Suppressor macrophage (primary cell): ENCODE data around the gene PPP1R1C.
A peak's percentile ranks its signal among the peaks of the same experiment; 100 is the strongest.
"Not testable (repeated sequence)": the region's sequence is repeated elsewhere in the genome, so short reads cannot be mapped to it uniquely, and the experiment has no call there.

Experiments
- DNase-seq, 4 experiments: peaks; one replicate each; pipeline ENCODE4 v3.0.0-alpha.2; 2020 to 2022
- total RNA-seq, 17 experiments: gene quantifications; one replicate each; lab custom pipeline; 2026; ENCODE audit warnings: mixed read lengths in 6 of 17, inconsistent platforms in 3 of 17; lab: John Stamatoyannopoulos, UW

Gene PPP1R1C, protein sequence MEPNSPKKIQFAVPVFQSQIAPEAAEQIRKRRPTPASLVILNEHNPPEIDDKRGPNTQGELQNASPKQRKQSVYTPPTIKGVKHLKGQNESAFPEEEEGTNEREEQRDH
- total RNA-seq = 0 to 1.1 (median 0) reads per million in 17 experiments

DNA sequence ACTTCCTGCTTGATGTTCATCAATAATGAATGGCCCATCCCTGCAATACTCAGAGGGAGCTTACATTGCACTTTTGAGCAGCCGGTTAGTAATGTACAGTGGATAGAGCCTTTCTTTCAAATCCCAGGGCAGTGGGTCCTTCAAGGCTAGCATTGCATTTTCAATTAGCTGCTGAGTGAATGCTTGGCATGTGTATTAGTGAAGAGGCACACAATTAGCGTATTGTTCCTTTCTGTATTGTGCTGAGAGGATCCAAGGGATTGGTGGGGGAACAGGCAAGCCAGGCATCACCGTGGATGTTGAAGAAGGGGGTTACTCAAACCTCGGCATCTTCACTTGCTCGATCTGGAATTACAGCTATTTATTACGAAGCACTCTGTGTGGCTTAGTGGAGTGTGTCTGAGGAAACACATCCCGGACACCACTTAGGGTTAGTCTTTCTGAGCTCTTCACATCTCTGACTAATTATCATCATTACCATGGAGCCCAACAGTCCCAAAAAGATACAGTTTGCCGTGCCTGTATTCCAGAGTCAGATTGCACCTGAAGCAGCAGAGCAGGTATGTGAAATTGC, at the start of gene PPP1R1C:
Gene PPP1R1C (plus strand): TSS at position 222 of the 574 bp plus-strand sequence. CDS start 258 bp downstream, at position 480.
- no peak for DNase-seq

DNA sequence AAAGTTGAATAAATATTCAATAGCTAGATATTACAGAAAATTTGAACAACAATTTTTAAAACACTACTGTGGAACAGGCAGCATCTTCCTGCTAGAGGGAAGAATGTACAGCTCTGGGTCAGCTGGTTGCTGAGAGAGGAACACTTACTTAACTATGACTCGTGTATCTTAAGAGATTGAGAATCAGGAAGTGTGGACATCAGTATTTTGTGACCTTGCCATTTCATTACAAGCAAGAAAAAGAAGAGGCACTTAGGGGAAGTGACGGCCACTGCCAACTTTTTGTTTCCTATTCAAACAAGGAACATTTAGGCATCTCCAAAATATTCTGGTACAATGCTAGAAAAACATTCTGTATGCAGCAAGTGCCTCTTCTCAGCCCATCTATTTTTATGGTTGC, 48.2 kb upstream of the PPP1R1C start:
- peak; percentile 76 to 93 (median 84) for DNase-seq

DNA sequence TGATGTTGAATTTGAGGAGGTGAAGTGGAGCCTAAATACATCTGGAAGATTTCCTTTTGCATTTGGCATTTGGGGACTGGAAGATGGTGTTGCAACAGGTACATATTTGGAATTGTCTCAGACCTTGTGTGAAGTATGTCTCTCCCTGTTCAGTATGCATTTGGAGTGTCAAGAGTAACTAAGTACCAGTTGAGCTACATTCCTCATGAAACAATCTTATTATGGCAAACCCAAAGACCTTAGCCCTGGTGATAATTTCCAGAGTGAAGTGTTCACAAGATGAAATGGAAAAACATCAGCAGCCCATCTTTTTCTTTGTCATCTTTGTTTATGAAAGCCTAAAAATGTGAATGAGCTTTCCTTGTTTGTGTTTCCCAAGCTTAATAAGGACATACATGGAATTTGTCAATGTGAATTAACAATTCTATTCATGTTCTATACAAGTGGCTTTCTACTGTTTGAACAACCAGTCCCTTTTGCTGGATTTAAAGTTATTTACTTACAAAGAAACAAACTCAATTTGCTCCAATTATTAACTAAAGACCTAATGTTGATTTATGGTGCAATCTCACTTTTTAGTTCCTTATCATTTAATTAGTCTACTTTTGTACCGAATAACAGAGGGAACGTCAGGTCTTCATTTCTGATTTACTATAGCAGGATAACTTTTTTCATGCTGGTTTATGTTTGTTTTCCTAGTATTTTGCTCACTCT, 42.1 kb upstream of the PPP1R1C start:
- no peak for DNase-seq

DNA sequence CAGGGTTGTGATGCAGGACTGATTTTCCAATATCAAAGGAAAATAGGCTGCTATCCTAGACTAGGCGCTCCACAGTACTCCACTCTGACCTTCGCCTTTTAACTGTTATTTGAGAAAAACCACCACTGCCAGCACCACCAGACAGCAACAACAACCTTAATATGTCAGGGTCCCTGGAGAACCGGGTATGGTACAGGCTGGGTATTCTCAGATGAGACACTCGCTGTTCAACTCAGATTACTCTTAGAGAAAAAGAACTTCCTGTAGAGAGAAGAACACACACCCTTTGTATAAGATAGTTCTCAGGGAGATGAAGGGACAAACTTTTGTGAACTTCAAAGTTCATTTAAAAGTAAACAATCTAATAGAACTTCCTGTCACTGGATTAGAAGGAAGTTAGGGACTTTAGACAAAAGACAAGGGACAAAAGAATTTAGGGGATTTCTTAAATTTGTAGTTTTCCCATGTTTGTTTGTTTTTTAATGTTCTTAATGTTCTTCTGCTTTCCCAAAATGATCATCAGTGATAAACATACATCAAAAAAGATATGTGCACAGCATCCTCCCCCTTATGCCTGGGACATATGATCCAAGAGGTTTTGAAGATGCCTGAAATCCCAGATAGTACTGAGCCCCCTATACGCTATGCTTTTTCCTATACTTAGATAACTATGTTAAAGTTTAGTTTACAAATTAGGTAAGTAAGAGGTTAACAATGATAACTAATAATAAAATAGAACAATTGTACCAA, 41.3 kb upstream of the PPP1R1C start:
- DNase-seq = no peak

DNA sequence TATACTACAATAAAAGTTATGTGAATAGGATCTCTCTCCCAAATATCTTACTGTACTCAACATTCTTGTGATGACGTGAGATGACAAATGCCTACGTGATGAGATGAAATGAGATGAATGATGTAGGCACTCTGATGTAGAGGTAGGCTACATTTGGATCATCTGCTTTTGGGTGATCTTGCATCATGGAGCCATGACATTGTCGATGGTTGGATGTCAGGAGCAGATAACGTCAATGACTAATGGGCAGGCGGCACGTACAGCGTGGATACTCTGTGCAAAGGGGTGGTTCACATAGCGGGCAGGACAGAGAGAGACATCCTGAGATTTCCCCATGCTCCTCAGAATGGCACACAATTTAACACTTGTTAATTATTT, 40.8 kb upstream of the PPP1R1C start:
- no peak for DNase-seq

DNA sequence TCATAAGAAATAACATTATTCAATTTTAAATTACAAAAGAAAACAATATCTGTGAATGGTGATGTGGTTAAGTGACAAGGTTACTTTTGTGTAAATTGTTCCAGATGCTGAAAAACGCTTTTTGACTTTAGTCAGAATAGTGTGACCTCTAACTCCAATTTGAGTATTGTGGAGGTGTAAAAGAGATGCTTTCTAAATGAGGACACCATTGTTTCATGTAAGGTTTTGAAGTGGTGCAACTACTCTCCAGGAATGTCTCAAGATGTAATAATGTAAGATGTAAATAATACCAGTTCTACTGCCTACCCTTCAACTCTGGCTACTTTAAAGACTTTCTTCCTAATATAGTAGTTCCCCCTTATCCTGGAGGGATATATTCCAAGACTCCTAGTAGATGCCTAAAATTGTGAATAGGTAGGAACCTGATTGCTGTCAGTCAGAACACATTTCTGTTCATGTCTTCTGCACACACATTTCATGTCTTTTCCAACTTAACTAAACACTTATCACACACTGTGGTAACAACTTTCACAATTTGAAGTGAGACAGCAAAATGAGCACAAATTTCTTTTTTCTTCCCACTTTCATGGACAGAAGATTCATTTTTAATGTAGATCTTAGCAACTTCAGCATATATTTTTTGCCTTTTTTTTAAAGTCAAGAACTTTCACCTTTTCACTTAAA, 39.1 kb upstream of the PPP1R1C start:
- DNase-seq = no peak

DNA sequence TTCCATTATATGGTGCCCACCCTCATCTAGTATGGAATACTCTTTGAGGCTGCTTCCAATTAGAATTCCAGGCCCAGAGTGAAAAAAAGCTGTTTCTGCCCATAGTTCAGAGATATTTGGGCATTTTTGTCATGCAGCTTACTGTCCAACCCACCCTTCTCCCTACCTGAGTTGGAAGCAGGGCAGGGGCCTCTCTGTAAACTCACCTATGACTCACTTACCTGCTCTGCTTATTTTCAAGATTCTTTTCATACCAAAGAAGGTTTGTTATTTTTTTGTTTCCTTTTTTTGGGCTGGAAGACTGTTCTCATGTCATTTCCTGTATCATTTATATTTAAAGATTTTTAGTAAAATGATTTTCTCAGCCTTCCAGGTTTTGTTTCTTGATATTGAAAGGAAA, 38.4 kb upstream of the PPP1R1C start:
- DNase-seq = no peak

DNA sequence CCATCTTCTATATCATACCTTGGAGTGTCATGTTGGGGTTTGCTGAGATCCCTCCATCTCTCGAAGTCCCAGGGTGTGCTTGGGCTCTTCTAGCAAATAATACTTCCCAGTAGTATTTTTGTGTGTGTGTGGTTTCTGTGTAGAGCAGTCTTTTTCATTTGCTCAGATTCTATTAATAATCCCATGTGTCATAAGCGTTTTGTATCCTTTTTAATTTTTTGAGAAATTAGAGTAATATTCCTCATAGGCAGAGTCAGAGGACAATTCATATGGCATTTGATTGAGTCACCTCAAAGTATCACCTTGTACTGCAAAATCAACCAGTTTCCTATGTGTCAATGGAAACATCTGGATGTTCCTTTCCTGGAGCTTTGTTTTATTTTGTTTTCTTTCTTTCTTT, 37.4 kb upstream of the PPP1R1C start:
- DNase-seq = no peak

DNA sequence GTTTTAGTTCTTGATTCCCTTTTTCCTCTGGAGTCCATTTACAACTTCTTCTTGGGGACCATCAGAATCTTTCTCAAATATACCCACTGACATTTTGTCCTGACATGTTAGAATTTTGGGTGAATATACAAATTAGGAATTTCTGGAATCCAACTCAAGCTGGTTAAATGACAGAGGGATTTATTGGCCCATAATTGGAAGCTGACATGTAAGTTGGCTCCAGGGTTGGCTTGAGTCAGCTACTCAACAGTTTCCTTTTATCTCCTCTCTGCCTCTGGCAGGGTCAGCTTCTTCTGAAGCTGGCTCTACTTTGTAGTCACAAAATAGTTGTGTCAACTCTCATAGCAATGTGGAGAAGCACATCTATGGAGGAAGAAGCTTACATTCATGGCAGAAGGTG, 36.6 kb upstream of the PPP1R1C start:
- DNase-seq = no peak

DNA sequence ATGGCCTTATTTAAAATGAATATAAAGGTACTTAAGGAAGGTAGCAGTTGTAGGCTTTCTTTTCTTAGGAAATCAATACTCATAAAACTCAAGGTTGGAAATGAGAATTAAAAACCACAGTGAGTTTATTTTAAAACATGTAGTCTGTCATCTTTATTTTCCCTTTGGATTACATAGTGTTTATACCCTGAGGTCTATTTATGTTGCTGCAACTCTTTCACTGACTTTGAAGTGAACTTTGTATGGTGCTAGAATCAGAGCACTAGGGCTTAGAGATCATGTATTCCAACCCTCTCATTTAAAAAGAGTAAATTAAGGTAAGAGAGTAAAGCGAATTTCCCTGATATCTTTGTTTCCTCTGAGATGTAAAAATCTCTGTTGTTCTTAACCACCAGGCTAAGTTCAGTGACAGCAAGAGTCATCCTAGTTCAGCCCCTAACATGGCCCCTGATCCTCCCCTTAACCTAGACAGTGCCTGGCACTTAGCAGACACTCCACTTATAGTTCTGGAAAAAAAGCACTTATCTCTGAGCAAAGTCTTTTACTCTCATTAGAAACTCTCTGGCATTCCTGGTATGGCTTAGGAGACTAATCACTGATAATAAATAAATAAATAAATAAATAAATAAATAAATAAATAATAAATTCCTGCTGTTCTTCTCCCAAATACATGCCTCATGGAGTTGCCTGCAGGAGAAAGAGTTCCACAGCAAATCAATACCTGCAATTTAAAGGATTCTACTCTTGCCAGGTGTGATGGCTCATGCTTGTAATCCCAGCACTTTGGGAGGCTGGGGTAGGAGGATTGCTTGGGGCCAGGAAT, 33.0 kb upstream of the PPP1R1C start:
- no peak for DNase-seq

DNA sequence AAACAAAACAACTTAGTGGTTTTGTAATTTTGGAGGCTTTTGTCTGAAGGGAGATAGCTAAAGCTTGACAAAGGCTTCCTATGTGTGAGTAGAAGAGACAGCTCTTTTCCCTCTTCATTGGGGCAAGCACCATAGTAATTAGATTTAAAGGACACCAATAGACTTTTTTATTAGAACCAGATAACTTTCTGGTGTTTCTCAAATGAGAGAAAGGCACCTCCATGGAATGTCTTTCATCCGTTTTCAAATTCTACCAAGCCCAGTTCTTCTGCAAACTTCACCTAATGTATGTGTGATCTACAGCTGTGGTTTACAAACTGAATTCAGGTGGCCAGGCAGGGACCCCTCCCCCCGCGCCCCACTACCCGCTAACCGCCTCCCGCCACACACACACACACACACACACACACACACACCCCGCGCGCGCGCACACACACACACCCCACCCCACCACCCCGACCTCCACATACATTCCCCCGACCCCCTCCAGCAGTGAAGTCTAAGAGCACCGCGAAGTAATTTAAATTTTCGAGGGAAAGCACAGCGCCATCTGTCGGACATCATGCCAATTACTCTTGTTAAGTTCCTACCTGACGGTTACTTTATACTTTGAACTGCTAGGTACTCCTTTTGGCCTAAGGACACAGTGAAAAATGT, 31.6 kb upstream of the PPP1R1C start:
- peak; percentile 71 to 82 (median 79) for DNase-seq

DNA sequence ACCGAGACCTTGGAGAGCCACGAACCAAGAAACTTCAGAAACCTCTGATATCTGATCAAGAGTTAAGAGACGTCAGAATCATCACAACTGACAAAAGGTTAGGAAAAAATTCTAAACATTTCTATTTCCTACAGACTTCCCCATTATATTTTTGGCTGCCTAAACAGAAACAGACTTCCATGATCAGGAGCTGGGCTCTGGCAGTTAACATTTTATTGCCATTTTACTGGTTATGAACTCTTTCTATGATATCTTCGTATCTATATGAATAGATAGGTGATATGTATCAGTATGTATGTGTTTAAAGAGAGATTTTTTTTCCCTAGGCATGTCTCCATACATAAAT, 31.1 kb upstream of the PPP1R1C start:
- no peak for DNase-seq

DNA sequence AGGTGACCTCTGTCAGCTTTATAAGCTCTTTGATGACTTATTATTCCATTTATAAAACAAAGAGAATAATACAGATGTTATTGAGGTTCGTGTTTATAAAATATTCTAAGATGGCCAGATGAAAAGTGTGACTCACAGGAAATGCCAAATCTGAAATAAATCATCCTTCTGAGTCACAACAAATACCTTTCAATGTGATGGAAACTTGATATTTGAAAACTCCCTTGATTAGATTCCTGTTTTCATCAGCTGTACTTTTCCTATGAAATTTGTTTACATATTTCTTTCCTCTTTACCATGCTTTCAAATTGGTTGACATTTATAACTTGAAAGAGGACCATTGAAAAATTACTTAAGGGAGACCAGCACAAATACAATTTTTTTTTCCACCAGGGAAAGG, 30.6 kb upstream of the PPP1R1C start:
- no peak for DNase-seq

DNA sequence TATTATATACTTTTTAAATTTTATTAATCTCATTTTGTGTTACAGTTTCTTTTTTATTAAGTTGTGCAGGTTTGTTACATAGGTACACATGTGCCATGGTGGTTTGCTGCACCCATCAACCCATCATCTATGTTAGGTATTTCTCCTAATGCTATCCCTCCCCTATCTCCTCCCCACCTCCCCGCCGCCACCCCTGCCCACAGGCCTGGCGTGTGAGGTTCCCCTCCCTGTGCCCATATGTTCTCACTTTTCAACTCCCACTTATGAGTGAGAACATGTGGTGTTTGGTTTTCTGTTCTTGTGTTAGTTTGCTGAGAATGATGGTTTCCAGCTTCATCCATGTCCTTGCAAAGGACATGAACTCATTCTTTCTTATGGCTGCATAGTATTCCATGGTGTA, 29.8 kb upstream of the PPP1R1C start:
- DNase-seq = not testable (repeated sequence)

DNA sequence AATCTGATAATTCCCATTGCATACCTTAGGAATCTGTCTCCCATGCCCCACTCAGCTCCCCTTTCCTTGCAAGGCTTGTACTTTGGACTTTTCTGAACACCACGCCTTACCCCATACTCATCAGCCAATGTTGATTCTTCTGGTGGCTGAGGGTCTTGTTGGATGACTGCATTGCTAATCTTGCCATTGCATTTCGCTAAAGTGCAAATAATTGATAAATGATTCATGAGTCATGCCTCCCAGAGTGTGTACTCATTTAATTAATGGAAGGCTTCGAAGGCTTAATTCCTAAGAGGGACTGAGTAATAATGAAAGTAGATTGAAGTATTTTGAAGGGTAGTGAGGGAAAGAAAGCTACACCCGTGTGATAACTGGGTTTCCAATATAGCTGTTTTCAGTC, 28.0 kb upstream of the PPP1R1C start:
- DNase-seq = no peak

DNA sequence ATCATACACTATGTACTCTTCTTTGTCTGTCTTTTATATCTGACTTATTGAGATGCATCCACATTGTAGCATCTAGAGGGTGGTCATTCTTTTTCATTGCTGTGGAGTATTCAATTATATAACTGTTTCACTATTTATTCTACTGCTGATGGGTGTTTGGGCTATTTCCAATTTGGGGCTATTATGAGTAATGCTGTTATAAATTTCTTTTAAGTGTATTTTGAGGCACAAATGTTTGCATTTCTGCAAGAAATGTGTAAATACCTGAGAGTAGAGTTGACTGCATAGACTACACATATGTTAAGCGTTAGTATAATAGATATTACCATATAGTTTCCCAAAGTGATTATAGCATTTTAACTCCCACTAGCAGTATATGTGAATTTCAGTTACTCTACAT, 26.9 kb upstream of the PPP1R1C start:
- no peak for DNase-seq

DNA sequence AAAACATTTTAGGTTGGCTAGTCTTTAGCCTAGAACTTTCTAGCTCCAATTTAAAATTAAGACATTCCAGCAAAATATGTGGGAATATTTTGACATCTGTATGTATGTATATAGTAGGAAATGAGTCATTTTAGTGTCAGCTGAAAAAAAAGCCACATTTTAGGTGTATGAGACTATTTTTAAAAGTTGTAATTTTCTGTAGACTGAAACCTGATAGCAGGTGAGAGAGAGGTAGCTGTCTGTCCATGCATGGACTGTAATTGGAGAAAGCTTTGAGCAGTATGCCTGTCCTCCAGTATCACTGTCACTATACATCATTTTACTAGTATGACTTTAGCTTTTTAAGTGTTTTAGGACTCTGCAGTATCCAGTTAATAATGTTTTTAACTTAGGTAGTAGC, 26.1 kb upstream of the PPP1R1C start:
- no peak for DNase-seq

DNA sequence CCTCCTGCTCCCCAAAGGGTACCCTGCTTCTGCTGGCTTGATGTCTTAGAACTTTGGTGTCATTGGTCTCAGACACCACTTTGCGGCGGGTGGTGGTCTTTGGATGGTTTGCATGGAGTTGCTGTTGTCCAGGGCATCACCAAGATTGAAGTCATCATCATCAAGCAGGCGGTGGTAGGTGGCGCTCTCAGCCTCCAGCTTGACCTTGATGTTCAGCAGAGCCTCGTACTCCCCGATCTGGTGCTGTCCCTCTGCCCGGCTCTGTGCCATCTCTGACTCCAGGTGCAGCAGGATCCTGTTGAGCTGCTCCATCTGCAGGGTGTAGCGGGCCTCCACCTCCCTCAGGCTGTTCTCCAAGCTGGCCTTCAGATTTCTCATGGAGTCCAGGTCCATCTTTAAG, 24.5 kb upstream of the PPP1R1C start:
- DNase-seq = peak in 1 of 4 experiments; percentile 13

DNA sequence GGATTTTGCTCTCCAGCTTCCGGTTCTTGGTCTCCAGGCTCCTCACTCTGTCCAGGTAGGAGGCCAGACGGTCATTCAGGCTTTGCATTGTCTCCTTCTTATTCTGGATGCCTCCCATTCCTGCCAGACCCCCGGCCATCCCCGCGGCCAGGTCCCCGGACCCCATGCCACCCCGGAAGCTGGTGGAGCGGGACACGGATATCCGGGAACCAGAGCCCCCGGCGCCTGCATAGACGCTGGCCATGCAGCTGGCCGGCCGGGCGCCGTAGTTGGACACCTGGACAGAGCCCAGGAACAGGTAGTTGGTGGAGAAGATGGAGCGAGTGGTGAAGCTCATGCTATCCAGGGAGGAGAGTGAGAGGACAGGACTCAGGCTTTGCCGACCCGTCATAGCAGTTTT, 23.5 kb upstream of the PPP1R1C start:
- no peak for DNase-seq

DNA sequence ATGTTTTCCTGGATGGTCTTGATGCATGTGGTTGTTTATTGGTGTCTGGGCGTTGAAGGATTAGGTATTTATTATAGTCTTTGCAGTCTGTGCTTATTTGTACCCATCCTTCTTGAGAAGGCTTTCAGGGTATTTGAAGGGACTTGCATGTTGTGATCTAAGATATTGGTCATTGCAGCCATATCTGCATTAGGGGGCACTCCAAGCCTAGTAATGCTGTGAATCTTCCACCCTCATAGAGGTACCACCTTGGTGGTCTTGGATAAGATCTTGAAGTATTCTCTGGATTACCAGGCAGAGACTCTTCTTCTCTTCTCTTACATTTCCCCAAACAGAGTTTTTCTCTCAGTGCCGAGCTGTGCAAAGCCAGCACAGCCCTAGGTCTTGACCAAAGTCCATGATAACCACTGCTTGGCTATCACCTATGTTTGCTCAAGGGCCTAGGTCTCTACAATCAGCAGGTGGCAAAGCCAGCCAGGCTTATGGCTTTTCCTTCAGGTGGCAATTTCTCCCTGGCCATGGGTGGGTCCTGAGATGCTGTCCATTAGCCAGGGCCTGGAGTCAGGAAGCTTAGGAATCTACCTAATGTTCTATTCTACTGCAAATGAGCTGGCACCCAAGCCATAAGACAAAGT, 15.4 kb upstream of the PPP1R1C start:
- no peak for DNase-seq

DNA sequence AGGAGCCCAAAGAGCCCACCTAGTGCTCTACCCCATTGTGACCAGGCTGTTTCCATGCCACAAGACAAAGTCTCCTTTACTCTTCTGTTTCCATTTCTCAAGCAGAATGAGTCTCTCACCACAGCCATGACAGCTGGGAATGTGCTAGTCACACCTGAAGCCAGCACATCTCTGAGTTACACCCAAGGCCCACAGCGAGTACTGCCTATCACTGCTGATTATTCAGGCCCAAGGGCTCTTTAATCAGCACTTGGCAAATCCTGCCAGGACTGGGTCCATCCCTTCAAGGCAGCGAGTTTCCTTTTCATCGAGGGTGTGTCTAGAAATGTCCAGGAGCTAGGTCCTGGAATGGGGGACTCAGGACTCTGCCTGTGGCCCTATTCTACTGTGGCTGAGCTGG, 14.6 kb upstream of the PPP1R1C start:
- DNase-seq = no peak
